A549 (cell line): ENCODE measurements around the gene NSMCE3. TPM values are rescaled to one million over a fixed set of nuclear protein-coding genes. Genes with fewer than 3 reads are reported as not detected.

Experiments used
- ATAC-seq, 2 experiments: fragments of 200-7000 bp in 1 of 2; fragments of >200 bp in 1 of 2; cut with Nextera tagmentation in 1 of 2; cut with Tn5 transposase in 1 of 2; 3 replicates each; pipeline versions ENCODE4 v1.8.0 to v1.9.1; 2018 to 2020; ENCODE audit warnings: mild to moderate bottlenecking in 1 of 2, moderate library complexity in 1 of 2
- CTCF ChIA-PET: fragments of 300-600 bp; sonication (Branson Sonifier 250); formaldehyde crosslinking; extraction: SDS; loops from one replicate; lab custom pipeline; 2021; ENCODE audit warnings: antibody characterized with exemption, inconsistent platforms; lab: Yijun Ruan, JAX
- POLR2A ChIA-PET: fragments of 350-600 bp; formaldehyde crosslinking; extraction: SDS; loops from one replicate; lab custom pipeline; 2021; ENCODE audit warnings: antibody characterized with exemption, inconsistent platforms; lab: Yijun Ruan, JAX
- DNase-seq, 2 experiments: peaks; one replicate each; pipeline versions ENCODE4 v3.0.0 to v3.0.0-alpha.2; 2011 to 2016; ENCODE audit warnings: low read depth in 1 of 2, low spot score in 1 of 2
- FAIRE-seq: peaks from 2 replicates; lab custom pipeline; 2011; peaks lifted over from hg19 to GRCh38; lab: Jason Lieb, UNC
- H3K27ac ChIP-seq, 2 experiments: fragments of >200 bp; sonication (Bioruptor Twin); formaldehyde crosslinking; 3 replicates each; pipeline ENCODE4 v1.5.1; 2016 to 2017
- H3K4me1 ChIP-seq: fragments of >200 bp; sonication (Bioruptor Twin); formaldehyde crosslinking; 3 replicates; pipeline ENCODE4 v1.6.1; 2016
- H3K4me2 ChIP-seq: fragments of >200 bp; sonication (Bioruptor Twin); formaldehyde crosslinking; 3 replicates; pipeline ENCODE4 v1.6.1; 2016
- H3K4me3 ChIP-seq: fragments of >200 bp; sonication (Bioruptor Twin); formaldehyde crosslinking; 3 replicates; pipeline ENCODE4 v1.5.1; 2016
- H3K9me3 ChIP-seq: fragments of >200 bp; sonication (Bioruptor Twin); formaldehyde crosslinking; 3 replicates; pipeline ENCODE4 v1.6.1; 2016
- CBX8 ChIP-seq: fragments of 200-600 bp; sonication (generic); IDR thresholded peaks from 2 replicates; pipeline ENCODE4 v1.6.1; 2016
- CHD2 ChIP-seq: fragments of 150-350 bp; IDR thresholded peaks from 2 replicates; pipeline ENCODE4 v1.6.1; 2014; ENCODE audit warnings: low read length; ENCODE audit not compliant: partially characterized antibody
- FOXS1 ChIP-seq: fragments of 250-450 bp; sonication (Bioruptor Pico); IDR thresholded peaks from 2 replicates; pipeline ENCODE4 v1.5.0; 2020; ENCODE audit warnings: mild to moderate bottlenecking, moderate library complexity
- HDAC2 ChIP-seq: fragments of 200-600 bp; sonication (generic); IDR thresholded peaks from 2 replicates; pipeline ENCODE4 v1.6.1; 2016
- HEYL ChIP-seq: fragments of 250-450 bp; sonication (Bioruptor Pico); IDR thresholded peaks from 2 replicates; pipeline ENCODE4 v1.8.0; 2021; ENCODE audit warnings: mild to moderate bottlenecking, moderate library complexity
- HOXA7 ChIP-seq: fragments of 250-450 bp; sonication (Bioruptor Pico); IDR thresholded peaks from 2 replicates; pipeline ENCODE4 v1.5.0; 2020; ENCODE audit warnings: mild to moderate bottlenecking, moderate library complexity
- HOXB13 ChIP-seq: fragments of 250-450 bp; sonication (Bioruptor Pico); IDR thresholded peaks from 2 replicates; pipeline ENCODE4 v1.5.0; 2020; ENCODE audit warnings: low read depth, mild to moderate bottlenecking, moderate library complexity
- HOXB5 ChIP-seq: fragments of 250-450 bp; sonication (Bioruptor Pico); IDR thresholded peaks from 2 replicates; pipeline ENCODE4 v1.5.0; 2020; ENCODE audit warnings: mild to moderate bottlenecking, moderate library complexity
- JUN ChIP-seq, 2 experiments: fragments of >200 bp; sonication (Bioruptor Twin); formaldehyde crosslinking; IDR thresholded peaks; 2 replicates in 1 of 2; 3 replicates in 1 of 2; pipeline ENCODE4 v1.6.1; 2016 to 2017
- KDM5A ChIP-seq: fragments of 200-600 bp; sonication (generic); IDR thresholded peaks from 2 replicates; pipeline ENCODE4 v1.6.1; 2016; ENCODE audit warnings: antibody characterized with exemption, mild to moderate bottlenecking
- MAZ ChIP-seq: fragments of 150-350 bp; IDR thresholded peaks from 2 replicates; pipeline ENCODE4 v1.6.1; 2014; ENCODE audit warnings: antibody characterized with exemption, low read depth, low read length, borderline replicate concordance
- MYC ChIP-seq: IDR thresholded peaks from 2 replicates; pipeline ENCODE4 v1.6.1; 2012; ENCODE audit warnings: mild to moderate bottlenecking, inconsistent platforms, low read length, improper control_type of control experiment, borderline replicate concordance
- NFE2L2 ChIP-seq: fragments of 150-350 bp; conservative IDR thresholded peaks from 2 replicates; pipeline ENCODE4 v1.6.1; 2014; ENCODE audit warnings: low read length
- PHF8 ChIP-seq: fragments of 200-600 bp; sonication (generic); IDR thresholded peaks from 2 replicates; pipeline ENCODE4 v1.6.1; 2016; ENCODE audit warnings: low read depth, mild to moderate bottlenecking, antibody characterized with exemption, moderate library complexity, borderline replicate concordance
- POLR2AphosphoS2 ChIP-seq: conservative IDR thresholded peaks from 2 replicates; pipeline ENCODE4 v1.6.1; 2012; ENCODE audit warnings: low read length, improper control_type of control experiment, inconsistent platforms
- RFX5 ChIP-seq: fragments of 450-650 bp; IDR thresholded peaks from 2 replicates; pipeline ENCODE4 v1.7.1; 2014; ENCODE audit warnings: antibody characterized with exemption, mild to moderate bottlenecking, moderate library complexity
- RNF2 ChIP-seq: fragments of 200-600 bp; sonication (generic); IDR thresholded peaks from 2 replicates; pipeline ENCODE4 v1.6.1; 2016; ENCODE audit warnings: low read depth, mild to moderate bottlenecking, antibody characterized with exemption, moderate library complexity, borderline replicate concordance
- SMC3 ChIP-seq: fragments of >200 bp; sonication (Bioruptor Twin); formaldehyde crosslinking; IDR thresholded peaks from 3 replicates; pipeline ENCODE4 v1.6.1; 2018; ENCODE audit warnings: inconsistent platforms
- TP53 ChIP-seq: fragments of 250-450 bp; sonication (Bioruptor Pico); IDR thresholded peaks from 2 replicates; pipeline ENCODE4 v1.5.0; 2021; ENCODE audit warnings: mild to moderate bottlenecking, moderate library complexity
- ZC3H11A ChIP-seq: fragments of 450-650 bp; IDR thresholded peaks from 2 replicates; pipeline ENCODE4 v1.6.1; 2014; ENCODE audit warnings: antibody characterized with exemption, mild to moderate bottlenecking
- ZSCAN20 ChIP-seq: fragments of 250-450 bp; sonication (Bioruptor Pico); IDR thresholded peaks from 2 replicates; pipeline ENCODE4 v1.8.0; 2022; ENCODE audit warnings: mild to moderate bottlenecking, moderate library complexity
- WGBS: methylation state at CpG from one replicate; pipeline ENCODE4 v1.1.6; 2017; ENCODE audit errors: missing lambda C conversion rate; 5-methylcytosine and 5-hydroxymethylcytosine counted together
- polyA plus RNA-seq, 4 experiments: library from polyadenylated mRNA; depleted of rRNA in 3 of 4; stranded (reverse); fragments of >200 nt; fragmentation: RNase III in 1 of 4; extraction: RNeasy Plus Mini Kit Qiagen cat#74134 plus additional on column Dnase treatment in 1 of 4; gene quantifications; 2 replicates in 3 of 4; 3 replicates in 1 of 4; pipeline ENCODE4 v1.2.3, GENCODE V29; 2011 to 2017
- TF ChIP-seq, protein P1 (sequence below): fragments of 150-350 bp; IDR thresholded peaks from 2 replicates; pipeline ENCODE4 v1.6.1; 2014; ENCODE audit warnings: low read depth, mild to moderate bottlenecking, low read length
- TF ChIP-seq, protein P2 (sequence below): IDR thresholded peaks from 2 replicates; pipeline ENCODE4 v1.6.1; 2012; ENCODE audit warnings: low read depth, borderline replicate concordance
- TF ChIP-seq, protein P3 (sequence below): fragments of 250-450 bp; sonication (Bioruptor Pico); IDR thresholded peaks from 2 replicates; pipeline ENCODE4 v1.5.0; 2020; ENCODE audit warnings: low read depth, mild to moderate bottlenecking, moderate library complexity
- TF ChIP-seq, protein P4 (sequence below): IDR thresholded peaks from 2 replicates; pipeline ENCODE4 v1.6.1; 2012
- TF ChIP-seq, protein P5 (sequence below): fragments of 250-450 bp; sonication (Bioruptor Pico); IDR thresholded peaks from 2 replicates; pipeline ENCODE4 v1.5.0; 2021; ENCODE audit warnings: mild to moderate bottlenecking, moderate library complexity, borderline replicate concordance

NSMCE3 gene
- polyA plus RNA-seq, 2 of the 4 experiments (the other 2 are of a cell fraction) = 9.5 to 11.9 TPM

DNA sequence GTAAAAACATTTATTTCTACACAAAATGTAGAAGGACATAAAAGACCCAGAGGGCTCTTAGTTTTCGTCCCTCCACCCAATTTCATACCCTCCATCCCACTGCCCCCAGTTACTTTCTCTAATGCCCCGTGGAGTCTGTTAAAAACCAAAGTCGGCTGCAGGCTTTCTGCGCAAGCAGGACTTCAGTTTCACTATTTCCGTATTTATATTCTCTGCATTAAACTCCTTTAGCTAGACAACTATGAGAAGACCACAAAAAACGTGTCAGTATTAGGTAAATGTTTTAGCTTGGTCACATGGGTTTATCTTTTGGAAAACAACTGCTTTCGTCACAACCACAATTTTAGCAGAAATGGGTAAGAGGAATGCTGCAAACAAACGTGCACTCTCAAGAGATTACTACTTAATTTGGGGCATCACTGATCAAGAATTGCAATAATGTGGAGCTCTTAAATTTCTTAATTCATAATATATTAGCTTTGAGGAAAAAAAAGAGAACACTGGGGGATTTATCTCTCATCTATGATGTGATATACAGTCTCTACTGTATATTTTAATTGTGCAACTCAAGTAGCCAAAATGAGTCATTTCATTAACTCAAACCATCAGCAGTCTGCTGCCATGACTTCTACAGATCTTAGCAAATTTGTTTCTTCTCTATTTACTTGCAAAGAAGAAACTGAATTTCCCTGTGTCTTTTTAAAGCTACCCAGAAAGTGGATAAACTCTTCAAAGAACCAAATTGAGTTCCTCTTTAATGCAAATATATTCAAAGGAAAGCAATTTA lies 740 bp upstream of the NSMCE3 start (continued):
- TF ChIP-seq, protein P1, sequence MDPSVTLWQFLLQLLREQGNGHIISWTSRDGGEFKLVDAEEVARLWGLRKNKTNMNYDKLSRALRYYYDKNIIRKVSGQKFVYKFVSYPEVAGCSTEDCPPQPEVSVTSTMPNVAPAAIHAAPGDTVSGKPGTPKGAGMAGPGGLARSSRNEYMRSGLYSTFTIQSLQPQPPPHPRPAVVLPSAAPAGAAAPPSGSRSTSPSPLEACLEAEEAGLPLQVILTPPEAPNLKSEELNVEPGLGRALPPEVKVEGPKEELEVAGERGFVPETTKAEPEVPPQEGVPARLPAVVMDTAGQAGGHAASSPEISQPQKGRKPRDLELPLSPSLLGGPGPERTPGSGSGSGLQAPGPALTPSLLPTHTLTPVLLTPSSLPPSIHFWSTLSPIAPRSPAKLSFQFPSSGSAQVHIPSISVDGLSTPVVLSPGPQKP = no peak
- no peak for TF ChIP-seq POLR2AphosphoS2
- no peak for TF ChIP-seq HEYL (CRISPR knock-in tag)
- TF ChIP-seq CHD2 = no peak

DNA sequence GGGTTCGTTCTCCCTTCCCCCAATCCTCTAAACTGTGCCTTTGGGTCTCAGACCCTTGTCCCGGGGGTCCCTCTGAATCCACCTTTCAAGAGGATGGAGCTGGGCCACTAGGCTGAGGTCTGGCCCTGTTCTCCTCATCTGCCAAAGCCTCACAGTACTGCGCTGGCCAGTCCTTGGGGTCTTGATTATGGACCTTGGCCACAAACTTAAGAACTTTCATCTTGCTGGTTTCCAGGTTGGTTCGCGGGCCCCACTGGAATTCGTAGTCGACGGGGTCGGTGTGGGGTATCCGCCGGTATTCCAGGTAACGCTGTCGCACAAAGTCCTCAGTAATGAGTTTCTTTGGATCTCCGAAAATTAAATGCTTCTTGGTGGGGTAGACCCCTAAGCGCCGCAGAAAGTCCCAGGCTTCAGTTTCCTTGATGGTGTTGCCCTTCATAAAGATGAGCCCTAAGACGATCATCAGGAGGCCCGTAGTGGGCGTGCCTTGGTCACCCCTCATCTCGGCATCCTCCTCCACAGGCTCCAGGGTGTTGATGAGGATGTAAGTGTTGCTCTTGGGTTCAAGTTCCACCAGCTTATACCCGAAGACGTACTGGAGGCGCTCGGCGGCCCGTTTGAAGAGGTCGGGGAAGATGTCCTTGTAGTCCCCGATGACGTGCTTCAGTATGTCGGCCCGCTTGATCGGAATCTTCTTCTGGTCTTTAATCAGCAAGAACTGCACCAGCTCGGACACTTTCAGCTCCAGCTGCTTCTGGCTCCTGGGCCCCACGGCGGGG lies 727 bp downstream of the NSMCE3 start:
- DNase-seq (peak; percentile 13 to 53), FAIRE-seq (no peak), ATAC-seq (peak; percentile 64 to 74)
- peak overlapping the region; percentile 82 for H3K4me3 ChIP-seq
- H3K4me2 ChIP-seq = peak overlapping the region; percentile 93
- peak overlapping the region; percentile 87 to 95 for H3K27ac ChIP-seq
- ChIA-PET POLR2A (no interaction called here), CTCF (no interaction called here)
- H3K9me3 ChIP-seq = no peaks in the 10 kb centered on the region
- WGBS = 17% methylated on average over 32 of the region's 35 CpGs
- TF ChIP-seq HOXB5 (CRISPR knock-in tag) = no peak
- TF ChIP-seq ZC3H11A = no peak
- no peak for TF ChIP-seq NFE2L2
- no peak for TF ChIP-seq HOXA7 (CRISPR knock-in tag)
- TF ChIP-seq HDAC2 = no peak
- TF ChIP-seq CBX8 = no peak
- no peak for TF ChIP-seq RFX5
- TF ChIP-seq, all 56 proteins: peak for 0
- H3K4me1 ChIP-seq = peaks cover 24% of the 10 kb centered on the region

DNA sequence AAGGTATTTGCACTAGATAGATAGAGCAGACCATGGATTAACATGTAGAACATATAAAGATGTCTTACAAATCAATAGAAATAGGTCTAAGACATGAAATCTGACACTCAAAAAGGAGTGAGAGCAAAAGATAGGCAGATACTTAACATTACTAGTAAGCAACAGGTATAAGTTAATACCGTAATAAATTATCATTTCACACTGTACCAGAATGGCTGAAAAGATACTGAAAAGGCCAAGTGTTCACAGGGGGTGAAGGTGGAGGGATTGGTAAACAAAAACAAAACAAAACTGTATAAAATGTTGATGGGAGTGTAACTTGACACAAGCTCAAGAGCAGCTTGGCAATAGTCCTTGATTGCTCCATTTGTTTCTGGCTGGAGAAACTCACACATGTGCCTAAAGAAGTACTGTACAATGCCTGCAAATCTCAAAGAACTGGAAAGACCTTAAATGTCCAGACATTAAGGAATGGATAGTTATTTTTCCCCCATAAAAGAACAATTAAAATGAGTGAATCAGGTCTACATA lies 3.5 kb downstream of the NSMCE3 start:
- Histone ChIP-seq H3K9me3 (no peaks in the 10 kb centered on the region), H3K4me1 (peaks cover 24% of the 10 kb centered on the region), H3K4me2 (no peak overlapping the region), H3K27ac (no peak overlapping the region), H3K4me3 (no peak overlapping the region)
- POLR2A ChIA-PET = no interaction called here
- TF ChIP-seq PHF8 = no peak
- no peak for TF ChIP-seq HOXB5 (CRISPR knock-in tag)
- TF ChIP-seq, all 56 proteins: peak for 0
- ATAC-seq (no peak), FAIRE-seq (no peak), DNase-seq (no peak)
- 96% methylated on average over 1 of the region's 1 CpG for WGBS
- CTCF ChIA-PET = no interaction called here

DNA sequence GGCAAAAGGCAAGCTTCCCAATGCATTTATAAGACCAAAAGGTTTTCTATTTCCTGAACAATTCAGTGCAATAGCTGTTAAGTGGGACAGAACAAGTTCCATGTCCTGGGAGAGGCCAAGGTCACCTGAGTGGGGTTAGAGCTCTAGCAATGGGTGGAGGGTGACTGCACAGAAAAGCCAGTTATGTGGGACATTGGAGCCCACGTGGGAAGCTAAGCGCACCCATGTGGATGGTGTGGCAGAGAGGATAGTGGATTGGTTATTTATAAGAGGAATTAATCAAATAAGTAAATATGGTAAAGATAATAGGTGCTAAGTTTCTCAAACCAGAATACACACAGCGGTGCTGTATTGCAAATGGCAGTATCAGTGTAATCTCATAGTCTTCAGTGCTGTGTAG lies 6.3 kb downstream of the NSMCE3 start:
- 74% methylated on average over 3 of the region's 3 CpGs for WGBS
- no peak overlapping the region for H3K4me2 ChIP-seq
- no peak for FAIRE-seq

More for the DNA sequence above, 6.3 kb downstream of the NSMCE3 start:
- ChIA-PET POLR2A (no interaction called here), CTCF (interaction anchor here (1.0 kb wide), 1 partner anchor 8 kb away, joined by 7 read pairs; no protein-coding TSS in a partner anchor)
- H3K4me1 ChIP-seq = peaks cover 15% of the 10 kb centered on the region; the same call in 2 of the 3 replicates
- no peaks in the 10 kb centered on the region for H3K9me3 ChIP-seq
- H3K27ac ChIP-seq = no peak overlapping the region
- ATAC-seq (no peak), DNase-seq (no peak)
- H3K4me3 ChIP-seq = no peak overlapping the region
- TF ChIP-seq SMC3 (no peak), ZSCAN20 (CRISPR knock-in tag) (no peak), MAZ (no peak), NFE2L2 (no peak), JUN (IDR thresholded peaks at IDR 0.05) (no peak), TP53 (CRISPR knock-in tag) (no peak), HDAC2 (no peak), KDM5A (no peak), RNF2 (no peak), MYC (no peak), FOXS1 (CRISPR knock-in tag) (no peak), HOXB13 (CRISPR knock-in tag) (no peak), HEYL (CRISPR knock-in tag) (no peak)
- TF ChIP-seq, protein P2, sequence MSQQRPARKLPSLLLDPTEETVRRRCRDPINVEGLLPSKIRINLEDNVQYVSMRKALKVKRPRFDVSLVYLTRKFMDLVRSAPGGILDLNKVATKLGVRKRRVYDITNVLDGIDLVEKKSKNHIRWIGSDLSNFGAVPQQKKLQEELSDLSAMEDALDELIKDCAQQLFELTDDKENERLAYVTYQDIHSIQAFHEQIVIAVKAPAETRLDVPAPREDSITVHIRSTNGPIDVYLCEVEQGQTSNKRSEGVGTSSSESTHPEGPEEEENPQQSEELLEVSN = no peak
- TF ChIP-seq, protein P3, sequence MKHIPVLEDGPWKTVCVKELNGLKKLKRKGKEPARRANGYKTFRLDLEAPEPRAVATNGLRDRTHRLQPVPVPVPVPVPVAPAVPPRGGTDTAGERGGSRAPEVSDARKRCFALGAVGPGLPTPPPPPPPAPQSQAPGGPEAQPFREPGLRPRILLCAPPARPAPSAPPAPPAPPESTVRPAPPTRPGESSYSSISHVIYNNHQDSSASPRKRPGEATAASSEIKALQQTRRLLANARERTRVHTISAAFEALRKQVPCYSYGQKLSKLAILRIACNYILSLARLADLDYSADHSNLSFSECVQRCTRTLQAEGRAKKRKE (CRISPR knock-in tag) = no peak
- TF ChIP-seq, protein P4, sequence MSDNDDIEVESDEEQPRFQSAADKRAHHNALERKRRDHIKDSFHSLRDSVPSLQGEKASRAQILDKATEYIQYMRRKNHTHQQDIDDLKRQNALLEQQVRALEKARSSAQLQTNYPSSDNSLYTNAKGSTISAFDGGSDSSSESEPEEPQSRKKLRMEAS = no peak
- TF ChIP-seq, protein P5, sequence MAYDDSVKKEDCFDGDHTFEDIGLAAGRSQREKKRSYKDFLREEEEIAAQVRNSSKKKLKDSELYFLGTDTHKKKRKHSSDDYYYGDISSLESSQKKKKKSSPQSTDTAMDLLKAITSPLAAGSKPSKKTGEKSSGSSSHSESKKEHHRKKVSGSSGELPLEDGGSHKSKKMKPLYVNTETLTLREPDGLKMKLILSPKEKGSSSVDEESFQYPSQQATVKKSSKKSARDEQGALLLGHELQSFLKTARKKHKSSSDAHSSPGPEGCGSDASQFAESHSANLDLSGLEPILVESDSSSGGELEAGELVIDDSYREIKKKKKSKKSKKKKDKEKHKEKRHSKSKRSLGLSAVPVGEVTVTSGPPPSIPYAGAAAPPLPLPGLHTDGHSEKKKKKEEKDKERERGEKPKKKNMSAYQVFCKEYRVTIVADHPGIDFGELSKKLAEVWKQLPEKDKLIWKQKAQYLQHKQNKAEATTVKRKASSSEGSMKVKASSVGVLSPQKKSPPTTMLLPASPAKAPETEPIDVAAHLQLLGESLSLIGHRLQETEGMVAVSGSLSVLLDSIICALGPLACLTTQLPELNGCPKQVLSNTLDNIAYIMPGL (CRISPR knock-in tag) = no peak
